AG09319 (cell line): Measurements from ENCODE around the gene INO80C.
"Not testable (repeated sequence)": the region's sequence is repeated elsewhere in the genome, so short reads cannot be mapped to it uniquely, and the experiment has no call there.

Experiments
- DNase-seq: peaks from one replicate; pipeline ENCODE4 v3.0.0-alpha.2; 2010; ENCODE audit warnings: low read depth; ENCODE audit errors: extremely low read depth
- CTCF ChIP-seq: IDR thresholded peaks from 2 replicates; pipeline ENCODE4 v1.5.1; 2011; ENCODE audit warnings: low read depth, mild to moderate bottlenecking, inconsistent platforms, low read length, moderate library complexity

INO80C gene

GRCh38 chr18:35494251-35495220 lies 3.2 kb downstream of the INO80C start:
- no peak for DNase-seq
- TF ChIP-seq CTCF, result no peak

- DNase-seq, result no peak
- no peak for TF ChIP-seq CTCF
Observed at GRCh38 chr18:35491700-35492077, 6.1 kb downstream of the INO80C start.

DNA sequence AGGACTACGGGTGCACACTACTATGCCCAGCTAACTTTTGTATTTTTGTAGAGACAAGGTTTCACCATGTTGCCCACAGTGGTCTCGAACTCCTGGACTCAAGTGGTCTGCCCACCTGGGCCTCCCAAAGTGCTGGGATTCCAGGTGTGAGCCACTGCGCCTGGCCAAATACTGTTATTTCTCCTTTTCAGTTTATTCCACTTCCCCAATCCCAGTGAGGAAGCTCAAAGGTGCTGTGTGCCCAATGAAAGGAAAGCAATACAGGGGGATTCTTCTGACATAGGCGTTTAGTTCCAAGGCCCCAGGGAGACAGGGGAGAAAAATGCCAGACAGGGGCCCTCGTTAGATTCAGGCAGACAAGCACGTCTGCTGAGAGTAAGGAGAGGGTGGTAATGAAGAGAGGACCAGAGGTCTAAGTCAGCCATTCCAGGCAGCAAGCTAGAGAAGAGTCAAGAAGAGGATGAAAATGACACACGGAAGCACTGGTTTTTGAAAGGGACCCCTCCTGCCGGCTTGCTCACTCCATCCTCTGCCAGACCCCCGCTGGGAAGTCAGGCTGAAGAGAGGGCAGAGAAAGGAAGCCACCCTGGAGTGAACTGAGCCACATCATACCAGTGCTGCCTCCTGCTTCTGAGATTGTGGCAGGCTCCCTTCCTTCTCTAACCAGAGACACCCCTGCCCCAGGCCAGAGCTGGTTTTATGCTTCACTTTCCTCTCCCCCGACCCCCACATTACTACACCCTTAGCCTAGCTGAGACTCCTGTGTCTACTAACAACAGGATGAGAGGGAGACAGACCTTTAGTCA lies 6.7 kb downstream of the INO80C start:
- DNase-seq, result no peak
- no peak for TF ChIP-seq CTCF

GRCh38 chr18:35489913-35490490 lies 7.8 kb downstream of the INO80C start:
- no peak for DNase-seq
- TF ChIP-seq CTCF, result no peak

DNA sequence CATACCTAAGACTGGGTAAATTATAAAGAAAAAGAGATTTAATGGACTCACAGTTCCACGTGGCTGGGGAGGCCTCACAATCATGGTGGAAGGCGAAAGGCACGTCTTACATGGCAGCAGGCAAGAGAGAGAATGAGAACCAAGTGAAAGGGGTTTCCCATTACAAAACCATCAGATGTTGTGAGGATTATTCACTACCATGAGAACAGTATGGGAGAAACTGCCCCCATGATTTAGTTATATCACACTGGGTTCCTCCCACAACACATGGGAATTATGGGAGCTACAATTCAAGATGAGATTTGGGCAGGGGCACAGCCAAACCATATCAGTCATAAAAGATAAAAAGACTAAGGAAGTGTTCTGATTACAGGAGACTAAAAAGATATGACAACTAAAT lies 8.5 kb downstream of the INO80C start:
- DNase-seq, result not testable (repeated sequence)

DNA sequence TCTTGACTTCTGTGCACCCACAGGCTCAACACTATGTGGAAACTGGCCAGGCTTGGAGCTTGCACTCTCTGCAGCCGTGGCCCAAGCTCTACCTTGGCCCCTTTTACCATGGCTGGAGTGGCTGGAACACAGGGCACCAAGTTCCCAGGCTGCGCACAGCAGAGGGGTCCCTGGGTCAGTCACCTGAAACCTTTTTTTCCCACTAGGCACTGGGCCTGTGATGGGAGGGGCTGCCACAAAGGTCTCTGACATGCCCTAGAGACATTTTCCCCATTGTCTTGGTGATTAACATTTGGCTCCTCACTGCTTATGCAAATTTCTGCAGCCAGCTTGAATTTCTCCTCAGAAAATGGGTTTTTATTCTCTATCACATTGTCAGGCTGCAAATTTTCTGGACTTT lies 9.4 kb downstream of the INO80C start:
- DNase-seq, result not testable (repeated sequence)

- not testable (repeated sequence) for DNase-seq
Observed at GRCh38 chr18:35487525-35487924, 10.2 kb downstream of the INO80C start.

DNA sequence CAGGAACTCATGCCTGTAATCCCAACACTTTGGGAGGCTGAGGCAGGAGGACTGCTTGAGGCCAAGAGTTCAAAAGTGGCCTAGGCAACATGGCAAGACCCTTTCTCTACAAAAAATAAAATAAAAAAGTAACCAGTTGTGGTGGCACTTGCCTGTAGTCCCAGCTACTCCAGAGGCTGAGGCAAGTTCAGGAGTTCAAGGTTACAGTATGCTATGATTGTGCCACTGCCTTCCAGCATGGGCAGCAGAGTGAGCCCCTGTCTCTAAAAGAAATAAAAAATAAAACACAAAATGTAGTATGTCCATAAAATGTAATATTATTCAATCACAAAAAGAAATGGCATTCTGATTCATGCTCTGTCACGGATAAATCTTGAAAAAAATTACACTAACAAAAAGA lies 11.9 kb downstream of the INO80C start:
- no peak for TF ChIP-seq CTCF
- no peak for DNase-seq
